Subcutaneous adipose tissue (tissue), 4 donors: Measurements from ENCODE around the gene GCNT2. TPM values are rescaled to one million over a fixed set of nuclear protein-coding genes. Genes with fewer than 3 reads are reported as not detected.

Source experiments
- total RNA-seq, 4 donors: library from RNA; depleted of rRNA; stranded (reverse); fragments of >200 nt; gene quantifications; one replicate each; pipeline ENCODE4 v1.1.0, GENCODE V29; 2016
- TF ChIP-seq, protein P1 (sequence below): fragments of 450-650 bp; IDR thresholded peaks from one replicate; pipeline ENCODE4 v1.5.1; 2016; ENCODE audit warnings: low read depth, mild to moderate bottlenecking, control low read depth, antibody characterized with exemption, moderate library complexity

The GCNT2 gene
- total RNA-seq, 4 donors from 2014 or later = 0.57 to 8.5 (median 5.6) TPM

GRCh38 chr6:10507715-10508114 lies 13.4 kb upstream of the GCNT2 start:
- TF ChIP-seq, protein P1, sequence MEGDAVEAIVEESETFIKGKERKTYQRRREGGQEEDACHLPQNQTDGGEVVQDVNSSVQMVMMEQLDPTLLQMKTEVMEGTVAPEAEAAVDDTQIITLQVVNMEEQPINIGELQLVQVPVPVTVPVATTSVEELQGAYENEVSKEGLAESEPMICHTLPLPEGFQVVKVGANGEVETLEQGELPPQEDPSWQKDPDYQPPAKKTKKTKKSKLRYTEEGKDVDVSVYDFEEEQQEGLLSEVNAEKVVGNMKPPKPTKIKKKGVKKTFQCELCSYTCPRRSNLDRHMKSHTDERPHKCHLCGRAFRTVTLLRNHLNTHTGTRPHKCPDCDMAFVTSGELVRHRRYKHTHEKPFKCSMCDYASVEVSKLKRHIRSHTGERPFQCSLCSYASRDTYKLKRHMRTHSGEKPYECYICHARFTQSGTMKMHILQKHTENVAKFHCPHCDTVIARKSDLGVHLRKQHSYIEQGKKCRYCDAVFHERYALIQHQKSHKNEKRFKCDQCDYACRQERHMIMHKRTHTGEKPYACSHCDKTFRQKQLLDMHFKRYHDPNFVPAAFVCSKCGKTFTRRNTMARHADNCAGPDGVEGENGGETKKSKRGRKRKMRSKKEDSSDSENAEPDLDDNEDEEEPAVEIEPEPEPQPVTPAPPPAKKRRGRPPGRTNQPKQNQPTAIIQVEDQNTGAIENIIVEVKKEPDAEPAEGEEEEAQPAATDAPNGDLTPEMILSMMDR = no peak

- TF ChIP-seq, protein P1 = no peak
Observed at GRCh38 chr6:10510592-10511367, 10.4 kb upstream of the GCNT2 start.

DNA sequence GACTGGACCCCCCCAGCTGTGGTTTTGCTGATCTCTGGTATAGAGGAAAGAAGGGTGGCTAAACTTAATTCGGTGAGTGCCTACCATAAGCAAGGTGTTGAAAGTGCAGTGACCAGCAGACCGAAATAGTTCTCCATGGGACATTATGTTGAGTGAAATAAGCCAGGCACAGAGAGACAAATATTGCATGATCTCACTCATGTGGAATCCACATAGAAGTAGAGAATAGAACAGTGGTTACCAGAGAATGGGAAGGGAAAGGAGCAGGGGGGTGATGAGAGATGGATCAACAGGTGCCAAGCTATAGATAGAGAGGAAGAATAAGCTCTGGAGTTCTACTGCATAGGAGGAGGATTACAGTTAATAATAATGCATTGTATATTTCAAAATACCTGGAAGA lies 9.7 kb upstream of the GCNT2 start:
- TF ChIP-seq, protein P1 = no peak

- TF ChIP-seq, protein P1 = no peak
Observed at GRCh38 chr6:10513544-10513943, 7.6 kb upstream of the GCNT2 start.

DNA sequence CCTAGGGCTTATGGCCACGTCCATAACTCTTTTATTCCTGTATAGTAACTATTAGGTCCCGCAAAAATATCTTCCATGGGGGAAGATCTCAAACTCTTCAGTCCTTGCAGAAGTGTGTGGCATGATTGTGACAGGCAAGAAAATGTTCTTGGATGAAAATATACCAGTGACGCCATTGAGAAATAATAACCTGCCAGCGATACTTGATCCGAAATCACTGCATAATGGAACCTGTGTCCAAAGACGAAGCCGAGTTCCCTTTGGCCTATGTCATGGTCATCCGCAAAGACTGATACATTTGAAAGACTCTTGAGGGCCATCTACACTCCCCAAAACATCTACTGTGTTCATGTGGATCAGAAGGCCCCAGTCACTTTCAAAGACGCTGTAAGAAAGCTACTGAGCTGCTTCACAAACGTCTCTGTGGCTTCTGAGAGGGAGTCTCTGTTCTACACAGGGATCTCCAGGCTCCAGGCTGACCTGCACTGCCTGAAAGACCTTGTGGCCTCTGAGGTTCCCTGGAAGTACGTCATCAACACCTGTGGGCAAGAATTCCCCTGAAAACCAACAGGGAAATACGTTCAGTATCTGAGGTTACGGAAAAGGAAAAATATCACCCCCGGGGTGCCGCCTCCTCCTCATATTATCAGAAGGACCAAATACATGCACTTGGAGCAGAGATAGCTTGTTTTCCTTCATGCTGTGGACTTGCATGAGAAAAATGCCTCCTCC lies 6.9 kb upstream of the GCNT2 start:
- TF ChIP-seq, protein P1 = no peak

- TF ChIP-seq, protein P1 = no peak
Observed at GRCh38 chr6:10516953-10517352, 4.2 kb upstream of the GCNT2 start.
